Fibroblast of gingiva (primary cell): ENCODE measurements around the gene USP32.

Experiments used
- DNase-seq: peaks from one replicate; pipeline ENCODE4 v3.0.0-alpha.2; 2011; ENCODE audit warnings: low read depth

The USP32 gene

DNA sequence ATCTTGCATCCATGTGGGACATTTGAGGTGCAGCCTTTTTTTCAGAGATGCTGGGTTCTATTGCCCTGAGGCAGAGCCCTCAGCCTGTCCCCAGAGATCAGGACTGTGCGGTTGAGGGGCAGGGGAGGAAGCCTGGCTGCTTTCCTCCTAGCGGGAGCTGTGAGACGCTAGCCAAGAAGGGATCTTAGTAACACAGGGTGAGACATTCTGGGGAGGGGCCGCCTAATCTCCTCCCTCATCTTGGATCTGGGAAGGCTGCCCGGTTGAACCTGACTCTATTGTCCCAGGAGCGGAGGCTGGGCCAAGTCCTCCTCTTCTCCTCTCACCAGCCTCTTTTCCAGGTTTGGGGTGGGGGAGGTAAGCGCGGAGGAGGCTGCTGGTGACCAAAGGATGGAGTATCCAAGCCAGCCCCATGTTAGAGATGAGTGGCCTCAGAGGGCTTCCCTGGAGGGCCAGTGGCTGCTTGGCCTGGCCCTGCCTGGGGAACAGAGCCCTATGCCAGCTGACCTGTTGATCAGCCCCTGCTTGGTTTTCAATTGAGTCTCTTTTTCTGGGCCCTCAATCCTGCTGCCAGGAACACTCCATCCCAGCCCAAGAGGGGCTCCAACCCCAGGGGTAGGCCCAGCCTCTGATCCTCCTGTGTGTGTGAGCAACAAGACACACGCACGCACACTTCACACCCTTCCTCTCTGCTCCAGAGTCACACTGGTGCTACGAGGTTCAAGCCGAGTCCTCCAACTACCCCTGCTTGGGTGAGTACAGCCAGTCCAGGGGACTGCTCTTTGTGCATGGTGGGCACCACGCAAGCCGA lies 237.1 kb downstream of the USP32 start:
- peak; percentile 92 for DNase-seq

DNA sequence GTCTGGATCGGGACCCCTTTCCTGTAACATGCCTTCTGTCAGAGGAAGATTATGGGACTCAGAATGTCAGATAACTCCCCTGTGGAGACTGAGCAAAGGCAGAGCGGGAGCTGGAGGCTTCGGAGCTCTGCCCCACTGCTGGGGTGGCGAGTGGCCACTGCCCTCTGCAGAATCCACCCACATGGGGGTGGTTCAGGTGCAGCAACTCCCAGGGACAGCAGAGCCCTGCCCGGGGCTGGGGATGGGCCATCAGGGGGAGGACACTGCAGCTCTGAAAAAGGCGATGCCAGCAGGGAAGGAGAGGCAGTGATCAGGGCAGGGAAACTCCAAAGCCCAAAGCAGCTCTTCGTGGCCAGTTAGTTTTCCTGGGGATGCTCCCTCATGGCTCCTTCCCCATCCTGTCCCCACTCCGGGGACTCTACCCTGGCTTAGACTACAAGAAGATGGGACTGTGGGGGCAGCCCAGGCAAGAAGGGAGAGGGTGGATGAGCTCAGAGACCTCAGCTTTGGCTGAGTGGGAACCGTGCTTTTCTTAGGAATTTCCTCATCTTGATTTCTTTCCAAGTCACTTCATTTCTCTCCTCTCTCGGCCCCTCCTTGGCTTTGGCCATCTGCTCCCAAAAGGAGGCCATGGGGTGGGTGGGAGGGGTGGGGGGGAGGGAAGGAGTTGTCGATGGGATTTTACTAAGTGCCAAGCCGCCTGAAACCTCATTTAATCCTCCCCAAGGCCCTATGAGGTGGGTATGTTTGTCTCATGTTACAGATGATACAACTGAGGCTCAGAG lies 238.1 kb downstream of the USP32 start:
- DNase-seq = peak; percentile 27

DNA sequence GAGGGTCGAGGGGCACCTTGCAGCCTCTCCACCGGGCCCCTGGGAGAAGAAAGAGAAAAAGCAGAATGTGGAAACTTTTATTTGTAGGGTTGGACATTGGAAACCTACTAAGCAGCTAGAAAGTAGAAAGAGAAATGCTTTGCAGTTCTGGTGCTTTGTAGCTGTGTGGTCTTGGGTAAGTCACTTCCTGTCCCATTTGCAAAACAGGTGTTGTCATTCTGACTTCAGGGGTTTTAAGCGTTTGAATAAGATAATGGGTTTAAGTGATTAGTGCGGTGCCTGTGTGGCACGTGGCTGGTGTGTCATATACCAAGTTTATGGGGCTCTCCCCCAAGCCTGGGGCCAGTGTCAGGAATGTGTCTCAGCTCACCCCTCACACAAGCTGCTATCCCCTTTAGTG lies 240.6 kb downstream of the USP32 start:
- no peak for DNase-seq

DNA sequence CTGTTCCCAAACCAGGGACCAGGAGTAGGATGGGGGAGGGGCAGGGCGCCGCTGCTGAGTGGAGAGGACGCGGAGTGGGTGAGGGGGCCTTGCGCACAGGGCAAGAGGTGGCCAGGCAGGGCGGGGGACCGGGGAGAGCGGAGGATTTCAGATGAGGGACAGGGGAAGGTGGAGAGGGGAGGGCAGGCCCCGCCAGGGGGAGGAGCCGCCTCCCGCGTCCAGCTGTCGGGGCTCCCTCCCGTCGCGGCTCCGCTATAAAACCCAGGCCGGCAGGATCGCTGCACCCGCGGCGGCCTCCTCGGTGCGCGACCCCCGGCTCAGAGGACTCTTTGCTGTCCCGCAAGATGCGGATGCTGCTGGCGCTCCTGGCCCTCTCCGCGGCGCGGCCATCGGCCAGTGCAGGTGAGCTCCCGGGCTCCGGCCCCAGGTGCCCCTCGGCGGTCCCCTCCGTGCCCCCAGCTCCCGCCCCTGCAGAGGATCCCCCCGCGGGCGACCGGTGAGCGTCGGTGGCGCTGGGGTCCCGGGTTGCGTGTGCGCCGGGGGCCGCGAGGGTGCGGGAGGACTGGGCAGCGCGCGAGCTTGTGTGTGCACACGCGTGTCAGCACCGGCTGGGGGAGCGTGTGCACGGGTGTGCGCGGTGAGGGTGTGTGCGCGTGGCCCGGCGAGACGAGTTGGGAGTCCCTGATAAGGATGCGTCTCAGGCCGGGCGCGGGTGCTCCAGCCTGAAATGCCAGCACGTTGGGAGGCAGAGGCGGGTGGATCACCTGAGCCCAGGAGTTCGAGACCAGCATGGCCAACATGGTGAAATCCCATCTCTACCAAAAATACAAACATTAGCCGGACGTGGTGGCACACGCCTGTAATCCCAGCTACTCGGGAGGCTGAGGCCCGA lies 242.0 kb downstream of the USP32 start, which contains the start of gene CA4:
Gene CA4 (plus strand): TSS at position 283 of the 892 bp plus-strand sequence. CDS start 62 bp downstream, at position 345.
- no peak for DNase-seq

GRCh38 chr17:60148373-60148772 lies 243.6 kb downstream of the USP32 start:
- no peak for DNase-seq

DNA sequence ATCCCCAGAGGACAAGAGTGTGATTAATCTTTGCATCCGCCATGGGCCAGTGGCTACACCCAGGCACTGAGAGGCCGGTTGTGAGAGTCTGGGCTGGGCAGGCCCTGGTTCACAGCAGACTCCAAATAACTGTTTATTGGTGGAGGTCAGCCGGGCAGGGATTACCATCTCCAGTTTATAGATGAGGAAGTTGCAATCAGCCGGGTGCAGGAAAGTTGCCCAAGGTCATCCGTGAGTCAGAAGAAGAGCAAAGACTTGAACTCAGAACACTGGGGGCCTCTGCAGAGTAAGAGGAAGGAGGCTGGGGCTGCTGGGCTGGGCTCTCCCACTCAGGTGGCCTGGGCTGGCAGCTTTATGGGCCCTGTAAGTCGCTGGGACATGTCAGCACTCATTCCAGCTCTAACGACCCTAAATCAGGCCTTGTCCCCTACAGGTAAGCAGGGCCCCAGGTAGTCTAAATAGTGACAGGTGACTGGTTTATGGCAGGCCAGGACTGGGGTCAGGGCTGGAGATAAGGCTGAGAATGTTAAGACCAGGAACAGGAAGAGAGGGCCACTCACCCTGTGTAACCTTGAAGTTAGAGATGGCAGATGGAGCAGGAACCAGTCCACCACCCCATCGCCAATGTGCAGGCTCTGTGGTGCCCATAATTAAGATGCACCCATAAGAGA lies 244.2 kb downstream of the USP32 start:
- DNase-seq = no peak

DNA sequence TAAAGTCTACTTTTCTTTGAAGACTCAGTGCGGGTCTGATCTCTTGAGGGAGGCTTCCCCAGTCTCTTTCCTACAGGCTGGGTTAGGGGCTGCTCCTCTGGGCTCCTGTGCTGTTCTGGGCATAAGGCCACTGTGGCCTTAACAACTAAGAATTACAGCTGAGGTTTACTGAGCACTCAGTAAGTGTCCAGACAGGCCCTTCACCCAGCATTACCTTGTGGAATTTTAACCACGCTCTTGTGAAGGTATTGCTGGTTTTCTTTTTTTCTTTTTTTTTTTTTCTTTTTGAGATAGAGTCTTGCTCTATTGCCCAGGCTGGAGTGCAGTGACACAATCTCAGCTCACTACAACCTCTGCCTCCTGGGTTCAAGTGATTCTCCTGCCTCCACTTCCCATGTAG lies 245.7 kb downstream of the USP32 start:
- DNase-seq = no peak

GRCh38 chr17:60145006-60145935 lies 246.7 kb downstream of the USP32 start:
- no peak for DNase-seq

DNA sequence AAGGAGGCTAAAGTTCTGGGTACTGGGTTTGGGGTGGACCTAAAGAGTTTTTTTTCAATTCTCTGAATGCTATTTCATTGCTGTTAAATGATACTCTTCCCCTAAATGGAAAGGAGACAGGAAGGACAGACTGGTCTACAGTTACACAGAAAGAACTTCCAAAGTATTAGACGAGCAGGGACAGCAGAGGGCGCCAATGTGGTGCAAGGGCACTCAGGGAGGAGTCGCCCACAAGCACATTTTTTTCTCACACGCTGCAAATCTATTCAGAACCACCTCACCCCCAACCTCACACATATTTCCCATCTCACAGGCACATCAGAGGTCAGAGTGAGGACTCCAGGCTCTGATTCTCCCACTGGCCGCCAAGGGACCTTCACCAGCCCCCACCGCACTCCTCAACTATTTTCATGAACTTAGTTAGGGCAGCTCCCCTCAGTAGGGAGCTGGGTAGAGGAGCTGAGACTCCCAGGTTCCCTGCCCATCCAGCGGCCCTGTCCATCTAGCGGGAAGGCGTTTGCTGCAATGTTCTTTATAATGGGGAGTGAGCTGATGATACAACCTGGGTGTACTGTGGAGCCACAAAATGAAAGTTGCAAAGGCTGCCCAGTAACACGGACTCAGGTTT lies 248.9 kb downstream of the USP32 start:
- peak; percentile 82 for DNase-seq

DNA sequence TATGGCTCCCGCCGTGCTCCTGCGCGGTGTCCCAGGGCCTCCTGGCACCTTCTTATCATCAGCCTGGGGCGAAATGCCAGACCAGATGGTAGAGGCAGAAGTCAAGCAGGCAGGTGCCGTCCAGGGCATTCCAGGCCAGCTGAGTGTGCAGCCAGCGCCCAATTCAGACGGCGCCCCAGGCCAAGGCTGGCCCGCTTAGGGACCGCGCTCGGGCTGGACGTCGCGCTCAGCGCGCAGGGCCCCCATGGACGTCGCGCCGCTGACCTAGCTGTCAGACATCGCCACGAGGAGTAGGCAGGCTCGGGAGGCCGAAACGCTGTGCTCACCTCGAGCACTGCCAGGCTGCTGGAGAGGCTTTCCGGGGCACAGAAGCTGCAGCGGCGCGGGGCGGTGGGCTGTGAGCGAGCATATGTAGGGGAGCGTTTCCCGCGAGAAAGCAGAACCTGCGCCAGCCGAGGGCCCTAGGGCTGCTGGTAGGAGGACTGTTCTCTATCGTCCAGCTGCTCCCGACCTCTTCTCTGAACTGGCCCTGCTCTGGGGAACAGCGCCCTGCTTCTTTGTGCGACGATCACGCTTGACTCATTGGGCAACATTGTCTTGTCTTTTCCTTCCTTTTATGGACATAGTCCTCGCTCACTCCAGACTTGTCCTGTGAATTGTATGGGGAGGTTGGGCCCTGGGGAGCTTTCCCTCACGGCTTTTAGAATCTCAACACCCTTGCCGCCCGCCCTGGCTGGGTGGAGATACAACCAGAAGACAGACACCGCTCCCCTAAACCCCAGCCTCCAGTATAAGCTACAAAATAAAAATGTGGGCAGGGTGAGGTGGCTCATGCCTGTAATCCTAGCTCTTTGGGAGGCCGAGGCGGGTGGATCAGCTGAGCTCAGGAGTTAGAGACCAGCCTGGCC lies 250.6 kb downstream of the USP32 start:
- DNase-seq = no peak

DNA sequence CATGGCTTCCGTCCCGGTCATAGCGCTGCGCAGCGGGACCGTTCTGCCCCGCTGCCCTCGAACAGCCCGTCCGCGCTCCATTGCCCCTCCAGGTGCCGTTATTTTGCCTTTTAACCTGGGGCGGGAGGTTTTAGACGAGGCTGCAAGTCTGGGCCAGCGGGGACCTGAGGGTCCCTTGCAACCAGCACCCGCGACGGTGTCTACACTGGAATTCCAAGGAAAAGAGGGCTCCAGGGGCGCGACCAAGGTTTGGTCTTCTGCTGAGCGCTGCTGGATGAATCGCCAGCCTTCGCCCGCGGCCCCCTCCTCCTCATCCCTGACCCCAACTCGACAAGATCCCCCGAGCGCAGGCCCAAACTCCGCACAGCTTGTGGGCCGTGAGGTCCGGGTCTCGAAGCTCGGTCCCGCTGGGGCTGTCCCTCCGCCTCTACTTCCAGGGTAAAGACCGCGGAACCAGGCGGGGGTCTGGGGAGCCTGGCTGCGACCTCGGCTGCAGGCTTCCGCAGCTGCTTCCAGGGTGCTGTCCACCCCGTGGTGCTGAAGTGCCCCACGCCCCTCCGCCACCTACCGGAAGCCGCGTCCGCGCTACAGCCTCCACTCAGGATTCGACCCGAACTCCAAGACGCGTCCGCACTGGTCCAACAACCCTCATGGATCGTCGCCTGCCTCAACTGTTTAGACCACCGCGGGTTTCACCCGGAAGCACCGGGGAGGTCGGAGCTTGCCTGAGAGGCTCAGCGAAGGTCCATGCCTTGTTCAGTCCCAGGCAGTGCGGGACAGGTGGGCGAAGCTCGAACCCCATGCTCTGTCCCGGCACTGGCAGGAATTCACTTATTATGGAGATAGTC lies 252.3 kb downstream of the USP32 start:
- DNase-seq = peak; percentile 56

DNA sequence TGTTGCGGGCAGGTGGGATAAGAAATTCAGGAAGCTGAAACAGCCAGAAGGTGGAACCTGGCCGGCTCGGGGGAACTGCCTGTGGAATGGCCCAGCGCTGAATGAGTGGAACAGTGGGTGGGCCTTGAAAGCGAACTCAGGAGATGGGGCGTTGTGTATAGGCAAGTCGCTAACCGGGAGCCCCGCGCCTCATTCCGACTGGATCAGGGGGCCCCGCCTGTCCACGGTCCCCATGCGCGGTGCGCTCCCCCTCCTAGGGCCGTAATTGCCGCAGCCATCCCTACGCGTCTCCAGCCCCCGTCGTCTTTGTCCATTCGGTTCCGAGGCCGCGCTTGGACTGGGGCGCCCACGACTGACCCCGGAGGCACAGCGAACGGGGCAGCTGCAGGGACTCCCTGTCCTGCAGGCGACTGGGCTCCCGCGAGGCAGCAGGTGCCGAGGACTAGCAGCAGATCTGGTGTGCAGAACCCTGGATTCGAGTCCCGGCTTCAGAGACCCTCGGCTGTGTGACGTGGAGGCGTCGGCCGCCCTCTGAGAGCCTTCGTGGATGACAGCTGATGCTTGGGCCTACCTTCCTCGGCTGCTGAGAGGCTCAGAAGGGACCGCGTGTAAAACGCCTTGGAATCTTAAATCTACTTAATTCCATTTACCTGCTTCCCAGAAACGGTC lies 253.0 kb downstream of the USP32 start:
- no peak for DNase-seq

GRCh38 chr17:60137731-60138130 lies 254.2 kb downstream of the USP32 start:
- no peak for DNase-seq

DNA sequence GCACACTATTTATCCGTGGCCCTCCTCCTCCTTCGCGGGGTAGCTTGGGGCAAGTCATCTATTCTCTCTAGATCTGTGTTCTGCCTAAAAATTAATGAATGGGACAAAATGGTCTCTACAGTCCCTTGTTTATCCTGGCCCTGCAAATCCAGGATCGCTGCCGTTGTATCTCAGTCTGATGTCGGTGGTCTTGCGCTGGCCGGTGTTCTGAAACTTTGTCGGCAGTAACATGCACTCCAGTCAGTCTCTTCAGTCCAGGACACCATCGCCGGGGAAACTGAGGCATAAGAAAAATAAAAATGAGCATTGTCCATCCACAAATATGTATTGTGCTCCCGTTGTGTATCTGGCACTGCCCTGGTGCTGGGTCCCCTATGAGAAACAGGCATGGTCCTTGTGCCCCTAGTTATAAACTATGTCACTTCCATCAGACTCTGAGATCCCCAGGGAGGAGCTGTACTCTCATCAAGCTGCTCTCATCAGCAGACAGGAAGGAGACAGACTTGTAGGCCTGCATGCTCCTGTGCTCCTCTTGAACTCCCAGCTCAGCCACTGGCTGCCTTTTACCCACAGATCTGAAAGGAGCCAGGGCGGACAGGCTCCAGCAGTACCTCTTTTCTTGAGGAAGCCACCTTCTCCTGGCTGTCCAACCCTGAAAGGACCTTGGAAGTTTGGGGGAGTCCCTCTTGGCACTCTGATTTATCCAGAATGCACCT lies 255.8 kb downstream of the USP32 start:
- DNase-seq = no peak

- peak; percentile 86 for DNase-seq
These were observed 256.6 kb downstream of the USP32 start for GRCh38 chr17:60135151-60135950.
